Ureter (tissue), 1 donor: Measurements from ENCODE around the gene DTHD1. TPM values are rescaled to one million over a fixed set of nuclear protein-coding genes. Genes with fewer than 3 reads are reported as not detected.

Experiments used
- DNase-seq: peaks from one replicate; pipeline ENCODE4 v3.0.0-alpha.2; 2020; ENCODE audit warnings: low spot score
- total RNA-seq: library from RNA; stranded (reverse); gene quantifications from one replicate; pipeline ENCODE4 v1.2.4, GENCODE V29; 2023
- donor health status: DM: yes; HTN: yes; CAD: no.

DTHD1 gene
- total RNA-seq, 1 donor from 2014 or later: 1.1 TPM

DNA sequence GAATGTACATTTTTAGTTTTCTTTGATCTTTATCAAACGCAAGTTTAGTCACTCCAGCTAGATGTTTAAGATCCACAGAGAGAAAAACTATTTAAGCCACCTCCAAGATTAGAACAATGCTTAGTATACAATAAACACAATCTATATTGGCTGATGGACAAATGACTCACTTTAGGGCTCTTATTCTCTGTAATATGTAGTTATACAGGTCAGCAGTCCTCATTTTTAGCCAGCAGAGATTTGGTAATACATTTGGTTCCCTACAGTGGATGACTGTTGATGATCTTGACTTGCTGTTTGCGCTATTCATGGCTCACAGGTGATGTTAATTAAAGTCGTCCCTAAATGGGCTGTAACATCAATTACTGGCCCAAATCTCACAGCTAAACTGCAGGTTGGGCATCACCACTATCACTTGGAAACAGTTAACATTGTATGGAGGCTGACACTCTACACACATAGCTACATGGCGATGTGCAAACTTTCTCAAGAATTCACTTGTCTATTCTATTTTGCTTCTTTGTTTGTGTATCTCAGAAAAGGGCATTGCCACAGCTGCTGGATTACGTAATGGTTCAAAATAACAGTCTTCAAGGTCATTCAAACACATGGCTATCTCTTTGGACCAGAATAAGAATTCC lies 11.8 kb upstream of the DTHD1 start:
- DNase-seq: no peak

DNA sequence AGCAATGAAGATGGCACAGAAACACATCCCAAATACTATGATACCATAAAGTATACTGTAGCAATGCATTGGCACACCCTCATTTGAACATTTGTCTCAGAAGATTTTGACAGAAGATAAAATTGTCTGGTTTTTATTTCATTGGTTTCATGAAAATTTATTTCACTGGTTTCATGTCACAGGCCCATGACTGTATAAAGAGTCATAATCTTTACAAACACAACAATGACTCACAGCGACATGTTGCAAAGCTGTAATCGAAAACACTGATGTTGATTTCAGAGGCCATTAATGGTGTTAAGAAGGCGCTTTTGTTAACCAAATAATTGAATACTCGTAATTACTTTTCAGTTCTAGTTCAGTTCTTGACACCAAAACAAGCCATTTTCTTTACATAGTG lies 8.1 kb upstream of the DTHD1 start:
- no peak for DNase-seq

DNA sequence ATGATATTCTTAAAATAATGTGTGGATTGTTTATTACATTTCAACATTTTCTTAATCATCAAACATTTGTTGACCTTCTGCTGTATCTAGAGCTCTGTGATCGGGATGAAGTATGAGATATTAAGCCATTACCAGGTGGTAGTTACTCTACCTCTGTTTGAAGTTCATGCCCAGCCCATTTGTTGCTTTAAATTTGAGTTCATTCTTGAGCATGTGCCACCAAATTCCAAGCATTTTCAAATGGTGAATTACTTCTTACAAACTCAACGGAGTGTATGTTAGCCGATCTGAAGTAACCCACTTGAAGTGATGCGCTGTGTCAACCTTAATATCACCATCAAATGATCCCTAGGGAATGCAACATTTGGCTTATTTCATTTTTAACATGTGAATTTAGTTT lies 7.3 kb upstream of the DTHD1 start:
- DNase-seq: no peak

DNA sequence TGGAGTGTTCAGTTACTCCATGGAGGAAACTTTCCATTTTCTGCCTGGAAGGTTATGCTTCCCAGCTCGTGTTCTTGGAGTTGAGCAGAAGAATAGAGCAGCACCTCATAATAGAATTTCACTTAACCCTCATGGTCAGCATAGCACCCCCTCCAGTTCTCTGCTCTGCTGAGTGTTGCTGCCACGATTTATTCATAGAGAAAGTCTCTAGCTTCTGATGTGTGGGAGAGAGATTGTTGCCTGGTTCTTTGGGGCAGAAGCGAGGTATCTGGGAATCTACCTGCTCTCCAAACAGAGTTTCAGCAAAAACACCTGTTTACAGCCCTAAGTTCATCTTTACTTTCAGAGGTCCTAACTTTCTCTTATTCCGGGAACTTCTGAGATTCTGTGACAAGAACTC lies 3.9 kb upstream of the DTHD1 start:
- no peak for DNase-seq

DNA sequence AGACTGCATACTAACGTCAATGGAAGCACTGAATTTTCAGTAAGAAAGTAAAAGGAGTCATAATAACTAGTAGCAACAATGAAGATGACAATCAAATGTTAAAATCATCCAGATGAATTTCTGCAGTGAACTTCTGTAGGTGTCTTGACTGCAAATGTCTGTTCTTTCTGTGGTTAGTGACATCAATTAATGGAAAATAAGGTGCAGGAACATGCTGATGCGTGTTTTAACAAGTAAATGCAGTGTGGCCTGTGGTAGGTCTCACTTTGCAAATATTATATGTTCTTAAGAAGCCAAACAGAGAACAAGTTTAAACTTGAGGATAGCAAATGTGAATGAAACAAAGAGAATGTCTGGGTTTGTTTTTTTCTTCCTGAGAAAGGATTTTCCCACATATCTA lies 2.6 kb upstream of the DTHD1 start:
- no peak for DNase-seq

DNA sequence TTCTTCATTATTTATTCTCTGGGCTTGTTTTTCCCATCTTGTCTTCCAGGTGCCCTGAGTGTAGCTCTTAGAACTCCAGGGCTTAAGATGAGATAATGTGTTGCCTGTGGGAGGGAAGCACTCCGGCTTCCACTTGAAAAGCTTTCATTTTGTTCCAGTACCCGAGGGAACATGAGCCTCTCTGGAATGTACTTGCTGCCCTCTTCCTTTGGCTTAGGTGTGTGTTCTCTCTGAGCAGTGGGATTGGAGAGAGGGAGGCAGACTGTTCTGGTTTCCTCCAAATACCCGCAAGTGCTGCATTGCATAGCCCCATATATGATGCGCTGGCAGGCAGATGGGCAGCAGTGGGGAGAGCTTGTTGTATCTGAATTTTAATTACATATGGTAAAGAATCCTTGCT lies 861 bp upstream of the DTHD1 start:
- DNase-seq: no peak

DNA sequence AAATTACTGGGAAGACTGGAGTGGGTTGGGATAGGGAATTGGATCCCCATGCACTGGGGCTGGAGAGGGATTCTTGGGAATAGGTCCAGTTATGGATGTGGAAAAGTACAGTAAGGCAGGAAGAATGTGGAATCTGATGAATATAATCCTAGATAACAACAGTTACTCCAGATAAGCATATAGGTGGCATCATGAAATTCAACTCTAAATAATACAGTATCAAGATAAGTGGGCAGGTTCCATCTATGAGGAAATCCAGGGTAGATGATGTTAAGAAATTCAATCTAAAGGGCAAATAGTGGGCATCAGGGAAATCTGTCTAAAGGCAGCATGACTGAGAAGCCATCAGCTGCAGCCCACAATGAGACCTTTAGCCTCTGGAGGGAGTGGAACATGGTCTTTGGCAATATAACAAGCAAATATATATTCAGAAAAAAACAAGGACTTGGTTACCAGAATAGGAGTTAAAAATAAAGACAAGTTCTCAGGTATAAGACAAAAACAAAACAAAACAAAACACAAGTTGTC lies 1.2 kb downstream of the DTHD1 start:
- DNase-seq: no peak

DNA sequence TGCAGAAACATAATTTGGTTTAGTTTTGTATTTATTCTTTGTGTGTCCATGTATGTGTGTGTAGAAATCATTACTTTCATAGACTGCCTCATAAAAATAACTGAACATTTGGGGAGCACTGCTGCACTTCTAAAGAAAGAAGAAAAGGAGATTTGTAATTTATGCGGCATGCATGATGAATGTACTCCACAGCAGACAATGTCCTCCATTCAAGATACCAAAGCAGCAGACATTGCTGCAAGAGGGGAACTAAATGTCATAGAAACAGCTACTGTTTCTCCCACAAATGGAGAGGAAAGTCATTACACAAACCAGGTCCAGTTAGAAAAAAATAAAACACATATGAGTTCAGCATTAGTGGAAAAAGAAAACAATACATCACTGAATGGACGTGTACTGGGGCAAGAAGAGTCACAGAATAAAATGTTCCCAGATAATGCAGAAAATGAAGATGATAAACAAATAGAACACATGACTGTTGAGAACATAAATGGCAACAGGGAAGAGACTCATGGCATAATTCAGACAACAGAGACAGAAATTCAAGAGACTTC lies 2.6 kb downstream of the DTHD1 start:
- DNase-seq: no peak

DNA sequence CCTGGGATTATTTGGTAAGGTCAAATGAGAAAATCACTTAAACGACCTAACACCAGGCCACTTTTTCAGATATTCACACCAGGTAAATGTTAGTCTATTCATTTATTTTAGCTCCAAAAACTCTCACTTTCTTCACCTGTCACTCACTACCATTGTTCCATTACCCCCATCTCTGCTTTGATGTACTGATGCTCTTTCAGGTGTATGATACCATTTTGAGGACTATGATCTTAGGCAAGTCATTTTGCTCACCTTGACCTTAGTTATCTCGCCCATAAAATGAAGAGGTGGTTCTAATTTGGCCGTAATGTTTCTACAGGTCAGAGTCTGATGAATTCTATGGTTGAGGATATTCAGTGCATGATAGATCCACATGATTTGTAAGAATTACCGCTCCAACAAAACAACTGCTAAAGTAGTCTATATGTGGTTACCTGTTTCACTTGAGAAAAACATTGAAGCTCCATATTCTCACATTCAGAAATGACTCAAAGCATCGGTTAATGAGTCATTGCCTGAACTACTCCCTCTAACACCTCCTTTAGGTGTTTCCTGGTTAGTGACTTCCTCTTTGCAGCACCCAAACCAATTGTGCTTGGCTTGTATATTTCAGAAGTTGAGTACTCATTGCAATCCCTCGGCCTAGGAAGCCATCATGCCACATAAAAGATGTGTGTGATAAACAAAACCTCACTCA lies 4.5 kb downstream of the DTHD1 start:
- DNase-seq: no peak

DNA sequence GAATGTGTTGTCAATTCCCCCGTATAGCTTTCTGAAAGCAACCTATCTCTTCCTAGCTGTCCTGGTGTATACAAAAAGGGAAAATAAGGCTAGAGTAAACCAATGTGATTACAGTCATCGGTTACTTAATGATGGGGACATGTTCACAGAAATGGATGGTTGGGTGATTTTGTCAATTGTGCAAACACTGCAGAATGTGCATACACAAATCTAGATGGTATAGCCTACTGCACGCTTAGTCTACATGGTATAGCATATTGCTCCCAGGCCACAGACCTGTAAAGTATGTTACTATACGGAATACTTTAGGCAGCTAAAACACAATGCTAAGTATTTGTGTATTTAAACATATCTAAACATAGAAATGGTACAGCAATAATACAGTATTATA lies 5.1 kb downstream of the DTHD1 start:
- DNase-seq: no peak

DNA sequence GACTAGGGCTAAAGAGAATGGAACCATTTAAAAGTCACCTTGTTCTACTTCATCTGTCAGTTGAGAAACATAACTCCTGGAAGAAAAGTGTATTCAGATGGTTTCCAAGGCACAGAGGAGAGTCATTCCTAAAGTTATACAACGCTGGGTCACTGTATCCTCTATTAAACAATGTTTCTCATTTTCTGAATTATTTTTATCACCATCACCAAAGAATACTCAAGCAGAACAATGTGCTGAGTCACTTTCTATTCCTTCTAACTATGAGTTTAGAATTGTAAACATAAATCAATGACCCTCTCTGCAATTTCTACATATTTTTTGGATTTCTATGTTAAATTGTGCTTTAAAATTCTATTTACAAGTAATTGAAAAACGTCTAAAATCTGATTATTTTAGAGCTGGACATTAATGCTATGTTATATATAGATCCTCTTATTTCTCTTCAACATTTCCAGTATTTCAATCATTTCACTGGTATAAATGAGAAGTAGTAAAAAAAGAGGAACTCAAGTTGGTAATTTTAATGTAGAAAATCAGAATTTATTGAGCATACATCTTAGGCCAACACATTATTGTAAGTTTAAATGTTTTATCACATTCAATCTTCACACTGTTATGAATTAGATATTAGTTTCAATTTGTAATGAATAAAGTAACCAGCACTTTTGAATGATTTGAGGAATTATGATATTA lies 7.5 kb downstream of the DTHD1 start:
- DNase-seq: no peak

DNA sequence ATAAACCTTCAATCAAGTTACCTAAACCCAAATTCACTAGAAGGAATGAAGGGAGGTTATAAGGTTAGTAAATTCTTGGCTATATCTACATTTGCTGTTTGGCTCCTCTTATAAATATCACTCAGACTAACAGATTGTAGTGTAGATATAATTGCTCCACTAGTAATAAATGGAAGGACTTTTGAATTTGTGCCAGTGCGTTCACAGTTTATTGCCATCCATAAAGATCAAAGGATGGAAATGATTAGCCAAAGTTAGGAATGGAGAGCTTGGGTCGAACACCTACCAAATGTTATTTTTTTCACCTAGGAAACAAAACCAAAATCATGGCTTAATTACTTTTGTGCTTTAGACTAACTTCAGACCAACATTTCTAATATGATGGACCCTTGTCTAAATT lies 9.2 kb downstream of the DTHD1 start:
- no peak for DNase-seq

DNA sequence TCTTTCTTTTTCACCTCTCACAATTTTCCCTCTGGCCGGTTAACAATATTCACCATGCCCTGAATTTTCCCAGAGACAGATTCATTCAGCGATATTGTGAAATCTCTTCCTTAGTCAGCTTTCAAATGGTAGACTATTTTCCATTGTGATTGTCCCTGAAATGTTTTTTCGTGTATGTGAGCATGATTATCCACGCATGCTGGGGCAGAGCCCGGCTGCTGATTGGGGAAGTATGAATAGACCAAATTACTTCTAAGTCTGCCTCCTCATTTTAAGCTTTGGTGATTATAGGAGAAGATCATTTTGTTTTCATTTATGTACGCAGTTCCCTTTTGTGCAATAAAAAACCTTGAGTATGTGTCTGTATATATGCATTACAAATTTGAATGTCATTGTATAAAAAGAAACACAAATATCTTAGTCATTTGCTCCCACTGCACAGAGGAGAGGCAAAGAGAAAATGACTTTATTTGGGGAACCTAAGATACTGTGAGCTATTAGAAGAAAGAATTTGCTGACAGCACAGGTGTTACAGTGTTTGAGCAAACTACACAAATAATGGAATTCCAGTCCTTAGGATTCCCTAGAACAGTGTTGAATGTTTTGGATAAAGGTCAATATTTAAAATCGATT lies 11.3 kb downstream of the DTHD1 start:
- DNase-seq: no peak

DNA sequence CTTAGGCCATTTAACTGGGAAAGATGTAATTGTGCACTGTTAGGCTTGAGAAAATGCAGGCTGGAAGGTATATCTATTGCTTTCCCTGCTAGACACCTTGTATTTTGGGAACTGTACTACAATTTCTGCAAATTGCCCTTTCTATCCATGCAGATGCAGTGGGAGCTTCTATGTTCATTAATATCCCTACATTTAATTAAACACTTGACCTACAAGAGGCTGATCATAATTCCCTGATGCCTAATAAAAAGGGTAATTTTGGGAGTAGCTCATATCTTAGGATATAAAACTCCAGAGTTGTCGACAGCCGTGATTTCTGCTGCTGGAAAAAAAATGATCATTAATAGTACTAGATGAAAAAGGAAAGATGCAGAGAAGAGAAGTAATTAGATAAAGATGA lies 19.7 kb downstream of the DTHD1 start:
- DNase-seq: no peak

DNA sequence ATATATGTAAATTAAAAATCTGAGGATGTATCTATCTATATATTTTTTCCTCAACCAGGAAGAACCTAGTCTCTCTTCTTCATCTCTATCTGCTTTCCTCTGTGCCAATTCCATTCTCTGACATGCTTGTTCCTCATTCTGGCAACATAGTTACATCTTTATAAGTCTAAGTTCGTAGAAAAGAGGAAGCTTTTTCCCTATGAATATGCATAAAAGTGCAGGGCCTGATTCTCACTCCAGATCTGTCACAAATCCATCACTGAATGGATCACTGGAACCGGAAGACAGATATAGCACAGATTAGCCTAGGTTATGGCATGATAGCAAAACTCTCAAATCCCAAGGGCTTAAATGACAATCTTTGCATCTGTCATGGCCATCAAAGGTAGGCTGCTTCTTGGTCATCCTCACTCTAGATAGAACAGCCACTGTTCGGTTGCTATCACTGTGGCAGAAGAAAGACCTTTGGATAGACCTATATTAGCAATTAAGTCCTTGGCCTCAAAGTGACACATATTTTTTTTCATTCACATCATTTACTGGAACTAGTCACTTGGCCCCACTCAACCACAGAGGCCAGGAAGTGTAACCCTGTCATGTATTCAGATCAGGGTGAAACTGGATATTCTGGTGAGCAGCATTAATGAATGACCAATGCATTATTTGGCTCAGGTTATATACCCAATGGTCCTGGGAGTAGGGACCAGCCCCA lies 22.2 kb downstream of the DTHD1 start:
- DNase-seq: no peak

DNA sequence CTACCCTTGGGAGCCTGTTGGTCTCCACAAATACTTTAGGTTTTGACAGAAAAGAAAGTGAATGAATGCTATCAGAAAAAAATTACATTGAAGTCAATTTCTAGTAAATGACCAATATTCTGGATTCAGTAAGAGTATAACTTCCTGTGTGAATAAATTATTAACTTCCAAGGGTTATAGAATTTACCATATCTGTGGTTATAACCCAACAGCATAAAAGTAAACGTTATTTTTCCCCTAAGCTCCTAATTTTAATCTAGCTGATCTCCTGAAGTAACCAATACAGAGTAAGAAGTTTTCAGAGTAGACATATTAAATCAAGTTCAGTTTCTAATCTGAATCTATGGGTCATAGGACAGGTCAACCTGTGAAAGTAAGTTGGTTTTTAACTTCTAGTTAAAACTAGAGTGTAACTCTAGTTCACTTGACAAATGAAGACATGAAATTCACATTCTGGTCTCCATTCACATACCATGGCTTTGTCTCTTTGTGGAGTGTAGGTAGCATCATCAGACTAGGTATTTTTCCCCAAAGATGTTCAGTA lies 22.8 kb downstream of the DTHD1 start:
- no peak for DNase-seq

DNA sequence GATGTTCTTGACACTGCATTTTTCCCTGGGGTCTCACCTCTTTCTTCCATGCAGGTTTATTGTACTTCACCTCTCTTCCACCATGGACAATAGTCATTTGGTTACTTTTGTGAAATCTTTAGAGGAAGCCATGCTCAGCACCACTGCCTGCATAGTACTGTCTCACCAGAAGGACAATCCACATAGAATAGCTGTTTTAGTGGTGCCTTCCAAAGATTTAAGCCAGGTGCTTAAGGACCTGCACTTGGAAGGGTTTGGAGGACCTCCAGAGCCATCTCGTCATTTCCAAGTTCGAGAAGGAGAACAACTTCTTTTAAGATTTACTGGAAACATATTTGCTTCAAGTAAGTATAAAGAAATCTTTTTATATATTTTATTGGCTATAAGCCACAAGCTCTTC lies 26.7 kb downstream of the DTHD1 start:
- no peak for DNase-seq

DNA sequence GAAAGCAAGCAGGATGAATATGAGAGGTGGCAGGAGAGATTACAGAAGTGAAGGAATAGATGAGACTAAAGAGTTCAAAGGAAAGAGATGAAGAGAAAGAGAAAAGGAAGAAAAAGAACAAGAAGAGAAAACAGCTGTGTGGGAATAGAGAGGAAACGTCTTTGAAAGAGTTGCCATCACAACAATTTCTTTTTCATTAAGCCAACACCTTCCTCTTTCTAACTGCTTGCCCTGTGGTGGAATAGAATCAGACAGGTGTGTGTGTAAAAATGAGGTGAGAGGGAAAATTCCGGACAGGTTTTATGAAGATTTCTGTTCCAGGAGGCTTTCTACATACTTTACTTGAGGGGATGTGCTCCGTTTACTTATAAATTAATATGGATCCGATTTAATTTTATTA lies 28.8 kb downstream of the DTHD1 start:
- no peak for DNase-seq

DNA sequence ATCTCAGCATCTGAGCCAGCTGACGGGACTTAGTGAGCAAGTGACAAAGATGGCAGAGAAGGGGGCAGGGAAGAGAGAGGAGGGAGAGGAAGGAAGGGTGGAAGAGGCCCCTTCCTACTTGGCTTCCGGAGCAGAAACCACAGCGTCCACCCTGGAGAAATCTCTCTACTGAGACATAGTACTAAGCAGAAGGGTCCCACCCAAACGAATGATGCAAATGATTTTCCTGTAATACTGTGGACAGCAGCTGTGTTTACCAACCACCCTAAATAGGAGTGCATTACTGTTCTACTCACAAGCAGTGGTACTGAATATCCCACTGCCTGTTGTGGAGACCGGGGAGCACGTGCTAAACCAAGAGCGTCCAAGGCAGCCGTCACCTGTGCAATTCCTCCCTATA lies 29.4 kb downstream of the DTHD1 start:
- DNase-seq: no peak

DNA sequence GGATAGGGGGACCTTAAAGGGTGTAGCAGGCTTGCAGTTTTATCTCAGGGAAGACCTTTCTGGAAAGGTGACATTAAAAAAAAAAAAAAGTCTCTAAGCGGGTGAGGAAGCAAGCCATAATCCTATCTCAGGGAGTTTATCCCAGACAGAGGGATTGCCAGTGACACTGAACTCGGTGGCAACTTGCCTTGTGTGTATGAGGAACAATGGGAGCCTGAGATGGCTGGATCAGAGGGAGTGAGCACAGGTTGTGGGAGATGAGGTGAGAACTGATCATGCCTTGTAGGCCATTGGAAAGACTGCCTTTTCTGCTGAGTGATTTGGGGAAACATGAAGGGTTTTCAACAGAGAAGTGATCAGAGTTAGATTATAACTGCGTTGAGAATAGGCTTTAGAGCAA lies 31.1 kb downstream of the DTHD1 start:
- DNase-seq: no peak

DNA sequence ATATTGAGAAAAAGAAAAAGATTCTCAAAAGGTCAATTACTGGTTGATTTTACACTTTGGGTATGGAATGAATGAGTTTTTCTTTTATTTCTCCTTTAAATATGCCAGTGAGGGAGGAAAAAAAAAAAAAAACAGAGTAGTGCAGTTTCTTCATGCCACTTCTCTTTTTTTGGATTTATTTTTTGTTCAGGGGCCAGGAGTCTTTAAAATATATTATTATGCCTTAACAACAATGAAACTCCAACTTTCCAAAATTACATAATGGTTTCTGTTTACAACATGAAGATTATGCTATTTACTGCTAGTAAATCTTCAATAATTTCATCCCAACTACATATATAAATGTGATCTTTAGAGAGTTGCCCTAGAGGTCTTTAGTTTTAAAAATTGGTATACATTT lies 31.9 kb downstream of the DTHD1 start:
- DNase-seq: no peak
